Ectodermal cell (in vitro differentiated cells): Measurements from ENCODE around the gene LPAR6. TPM values are rescaled to one million over a fixed set of nuclear protein-coding genes. Genes with fewer than 3 reads are reported as not detected.
"Not testable (repeated sequence)": the region's sequence is repeated elsewhere in the genome, so short reads cannot be mapped to it uniquely, and the experiment has no call there.

Source experiments
- H3K27ac ChIP-seq: 2 replicates; pipeline ENCODE4 v1.7.0; 2013; ENCODE audit warnings: mild to moderate bottlenecking, low read depth, low read length; ENCODE audit not compliant: insufficient read depth, poor library complexity, severe bottlenecking
- H3K27me3 ChIP-seq: 2 replicates; pipeline ENCODE4 v1.7.0; 2013; ENCODE audit warnings: mild to moderate bottlenecking, low read length; ENCODE audit not compliant: insufficient read depth, control insufficient read depth, poor library complexity, severe bottlenecking
- H3K36me3 ChIP-seq: one replicate; pipeline ENCODE4 v1.7.0; 2013; ENCODE audit warnings: low read length; ENCODE audit not compliant: control insufficient read depth, insufficient read depth
- H3K4me1 ChIP-seq: one replicate; pipeline ENCODE4 v1.7.0; 2013; ENCODE audit warnings: low read length; ENCODE audit not compliant: control insufficient read depth, insufficient read depth
- H3K4me3 ChIP-seq: 2 replicates; pipeline ENCODE4 v1.7.0; 2013; ENCODE audit warnings: low read depth, low read length, control low read depth; ENCODE audit not compliant: insufficient read depth
- H3K9me3 ChIP-seq: 2 replicates; pipeline ENCODE4 v1.7.0; 2013; ENCODE audit warnings: mild to moderate bottlenecking, low read length, moderate library complexity; ENCODE audit not compliant: control insufficient read depth
- WGBS, 2 experiments: methylation state at CpG; one replicate each; pipeline ENCODE4 v1.1.7; 2013; ENCODE audit warnings: missing lambda C conversion rate in 2 of 2; 5-methylcytosine and 5-hydroxymethylcytosine counted together
- polyA plus RNA-seq, 4 experiments: library from polyadenylated mRNA; stranded (reverse); fragments of 50-300 nt; gene quantifications; one replicate each; pipeline ENCODE4 v1.2.3, GENCODE V29; 2013

The LPAR6 gene, protein sequence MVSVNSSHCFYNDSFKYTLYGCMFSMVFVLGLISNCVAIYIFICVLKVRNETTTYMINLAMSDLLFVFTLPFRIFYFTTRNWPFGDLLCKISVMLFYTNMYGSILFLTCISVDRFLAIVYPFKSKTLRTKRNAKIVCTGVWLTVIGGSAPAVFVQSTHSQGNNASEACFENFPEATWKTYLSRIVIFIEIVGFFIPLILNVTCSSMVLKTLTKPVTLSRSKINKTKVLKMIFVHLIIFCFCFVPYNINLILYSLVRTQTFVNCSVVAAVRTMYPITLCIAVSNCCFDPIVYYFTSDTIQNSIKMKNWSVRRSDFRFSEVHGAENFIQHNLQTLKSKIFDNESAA
- 3.3 TPM for polyA plus RNA-seq (2013, experiment 1 of 4)
- 2.0 TPM for polyA plus RNA-seq (2013, experiment 2 of 4)
- polyA plus RNA-seq (2013, experiment 3 of 4) = 4.1 TPM
- 4.9 TPM for polyA plus RNA-seq (2013, experiment 4 of 4)

DNA sequence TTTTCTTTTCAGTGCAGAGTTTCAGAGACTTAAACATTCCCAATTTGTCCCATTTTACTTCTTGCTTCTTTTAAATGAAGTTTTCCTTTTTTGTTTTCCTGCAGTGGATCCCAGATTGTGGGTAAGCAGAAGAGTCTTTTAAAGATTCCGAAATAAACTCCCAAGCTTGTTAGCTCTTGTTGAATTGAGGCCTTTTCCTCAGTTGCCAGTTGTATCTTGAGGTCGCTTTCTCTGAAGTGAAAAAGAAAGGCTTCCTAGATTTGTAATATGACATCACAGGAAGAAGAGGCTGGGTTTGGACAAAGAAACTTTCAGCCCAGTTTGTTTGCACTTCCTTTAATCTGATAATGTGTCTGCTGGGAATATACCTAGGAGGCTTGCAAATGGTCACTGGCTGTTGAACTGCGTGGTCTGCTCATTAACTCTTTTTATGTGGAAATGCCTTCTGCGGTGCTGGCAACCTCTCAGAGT, at the start of gene LPAR6:
Gene LPAR6 (minus strand): TSS at position 233 of the 471 bp plus-strand sequence. CDS start 690 bp downstream, outside the sequence.
- 26 to 35% methylated on average over 4 of the region's 4 CpGs for WGBS, 2 experiments
- no peaks in the 10 kb centered on the region for H3K36me3 ChIP-seq
- H3K27ac ChIP-seq = peak within 1 kb of the TSS; percentile 42
- H3K9me3 ChIP-seq = no peaks in the 10 kb centered on the region
- H3K4me3 ChIP-seq = peak within 1 kb of the TSS; percentile 34
- peaks cover 5% of the 10 kb centered on the region for H3K4me1 ChIP-seq
- no peaks in the 10 kb centered on the region for H3K27me3 ChIP-seq

DNA sequence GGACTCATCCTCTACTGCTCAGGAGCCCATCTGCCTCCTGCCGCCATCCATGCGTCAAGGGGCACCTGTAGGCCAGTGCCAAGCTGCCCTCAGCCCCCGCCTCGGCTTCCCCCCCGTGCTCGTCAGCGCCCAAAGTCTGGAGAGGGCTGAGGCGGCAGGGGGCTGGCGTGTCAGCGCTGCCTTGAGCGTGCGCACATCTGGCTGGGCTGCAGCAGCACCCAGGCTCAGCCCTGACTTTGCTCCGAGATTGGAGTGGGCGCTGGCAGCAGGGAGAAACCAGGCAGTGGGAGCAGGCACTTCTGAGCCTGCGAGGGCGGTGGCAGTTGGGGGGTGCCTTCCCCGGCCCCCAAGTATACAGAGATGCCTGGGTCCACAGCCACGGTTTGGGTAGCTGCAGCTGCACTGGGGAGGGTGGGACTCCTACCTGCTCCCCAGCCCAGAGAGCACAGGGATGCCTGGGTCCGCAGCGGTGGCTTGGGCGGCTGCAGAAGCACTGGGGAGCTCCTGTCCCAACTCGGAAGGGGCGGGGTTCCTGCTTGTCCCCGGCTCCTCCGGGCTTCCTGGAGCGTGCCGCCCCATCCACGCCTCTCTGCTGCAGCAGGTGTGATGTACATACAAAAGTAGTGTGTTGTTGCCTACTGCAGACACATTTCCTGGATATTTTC, 44.8 kb upstream of the LPAR6 start:
- 95 to 97% methylated on average over 28 of the region's 28 CpGs for WGBS, 2 experiments
- H3K4me3 ChIP-seq = no peak overlapping the region
- no peaks in the 10 kb centered on the region for H3K27me3 ChIP-seq
- H3K36me3 ChIP-seq = peaks cover 6% of the 10 kb centered on the region
- H3K27ac ChIP-seq = no peak overlapping the region
- H3K9me3 ChIP-seq = no peaks in the 10 kb centered on the region
- H3K4me1 ChIP-seq = no peaks in the 10 kb centered on the region

DNA sequence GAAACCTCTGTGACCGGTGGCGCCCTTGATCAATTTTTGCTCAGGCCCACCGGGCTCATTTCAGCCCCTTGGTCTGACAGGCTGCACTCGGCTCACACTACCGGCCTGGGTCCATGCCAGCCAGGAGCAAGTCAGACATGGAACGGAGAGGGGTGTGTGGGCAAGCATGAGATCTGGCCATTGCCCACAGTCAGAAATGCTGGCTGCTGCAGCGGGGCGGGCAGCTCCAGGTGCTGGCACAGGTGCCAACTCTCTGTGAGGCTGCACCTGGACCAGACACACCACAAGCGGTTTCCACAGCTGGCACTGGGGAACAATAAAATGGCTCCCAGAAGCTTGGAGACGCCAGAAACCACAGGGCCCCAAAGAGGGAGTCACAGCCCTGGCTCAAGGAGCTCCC, 43.6 kb upstream of the LPAR6 start:
- Histone ChIP-seq H3K36me3 (peaks cover 6% of the 10 kb centered on the region), H3K9me3 (no peaks in the 10 kb centered on the region), H3K4me3 (no peak overlapping the region), H3K27me3 (no peaks in the 10 kb centered on the region), H3K27ac (no peak overlapping the region), H3K4me1 (no peaks in the 10 kb centered on the region)
- 95% methylated on average over 10 of the region's 10 CpGs for WGBS, 2 experiments

DNA sequence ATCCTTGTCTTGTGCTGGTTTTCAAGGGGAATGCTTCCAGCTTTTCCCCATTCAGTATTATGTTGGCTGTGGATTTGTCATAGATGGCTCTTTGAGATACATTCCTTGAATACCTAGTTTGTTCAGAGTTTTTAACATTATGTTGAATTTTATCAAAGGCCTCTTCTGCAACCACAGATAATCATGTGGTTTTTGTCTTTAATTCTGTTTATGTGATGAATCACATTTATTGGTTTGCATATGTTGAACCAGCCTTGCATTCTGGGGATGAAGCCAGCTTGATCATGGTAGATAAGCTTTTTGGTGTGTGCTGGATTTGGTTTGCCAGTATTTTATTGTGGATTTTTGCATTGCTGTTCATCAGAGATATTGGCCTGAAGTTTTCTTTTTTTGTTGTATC, 38.3 kb upstream of the LPAR6 start:
- not testable (repeated sequence) for H3K9me3 ChIP-seq, H3K4me3 ChIP-seq, H3K36me3 ChIP-seq, H3K4me1 ChIP-seq, H3K27ac ChIP-seq, H3K27me3 ChIP-seq

DNA sequence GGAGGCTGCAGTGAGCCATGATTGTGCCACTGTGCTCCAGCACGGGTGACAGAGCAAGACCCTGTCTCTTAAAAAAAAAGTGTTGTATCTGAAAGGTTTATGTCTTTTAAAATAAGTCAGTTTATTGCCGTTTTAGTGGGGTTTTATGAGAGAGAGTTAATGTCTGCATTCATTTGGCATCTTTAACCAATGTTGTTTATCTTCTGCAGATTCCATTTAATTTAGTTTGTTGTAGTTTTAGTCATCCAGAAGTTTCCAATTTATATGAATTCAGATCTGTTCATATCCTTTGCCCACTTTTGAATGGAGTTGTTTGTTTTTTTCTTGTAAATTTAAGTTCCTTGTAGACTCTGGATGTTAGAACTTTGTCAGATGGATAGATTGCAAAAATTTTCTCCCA, 36.7 kb upstream of the LPAR6 start:
- Histone ChIP-seq H3K4me3 (no peak overlapping the region), H3K27ac (no peak overlapping the region), H3K9me3 (no peaks in the 10 kb centered on the region), H3K36me3 (no peaks in the 10 kb centered on the region), H3K4me1 (no peaks in the 10 kb centered on the region), H3K27me3 (no peaks in the 10 kb centered on the region)
- WGBS, 2 experiments = 90% methylated on average over 2 of the region's 2 CpGs

DNA sequence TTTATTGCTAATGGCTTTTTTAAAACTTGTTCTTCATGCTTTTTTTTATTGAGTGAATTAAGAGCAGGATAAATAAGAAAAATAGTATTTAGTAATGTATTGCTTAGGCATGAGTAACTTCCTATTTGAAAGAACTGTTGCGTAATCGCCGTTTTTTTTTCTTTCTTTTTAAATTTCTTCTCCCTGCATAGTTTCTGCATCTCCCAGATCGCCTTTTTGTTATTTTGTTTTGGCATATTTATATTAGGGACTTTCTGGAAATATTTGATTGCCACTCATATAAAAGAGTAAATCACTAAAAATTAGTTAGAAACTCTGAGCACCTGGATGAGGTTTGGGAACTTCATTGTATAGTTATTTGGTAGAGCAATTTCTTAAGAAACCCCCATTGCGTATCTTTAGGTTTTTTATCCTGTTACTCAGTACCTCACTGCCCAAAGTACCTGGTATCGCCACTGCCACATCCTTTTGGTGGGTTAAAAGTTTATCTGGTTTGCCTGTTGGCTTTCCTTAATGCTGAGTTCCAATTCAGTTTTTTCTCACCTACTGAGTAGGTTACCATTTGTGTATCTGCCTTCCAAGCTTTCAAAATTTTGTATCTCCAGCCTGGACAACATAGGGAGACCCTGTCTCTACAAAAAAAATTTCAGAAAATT, 36.2 kb upstream of the LPAR6 start:
- 76 to 100% methylated on average over 1 to 5 of the region's 6 CpGs for WGBS, 2 experiments

DNA sequence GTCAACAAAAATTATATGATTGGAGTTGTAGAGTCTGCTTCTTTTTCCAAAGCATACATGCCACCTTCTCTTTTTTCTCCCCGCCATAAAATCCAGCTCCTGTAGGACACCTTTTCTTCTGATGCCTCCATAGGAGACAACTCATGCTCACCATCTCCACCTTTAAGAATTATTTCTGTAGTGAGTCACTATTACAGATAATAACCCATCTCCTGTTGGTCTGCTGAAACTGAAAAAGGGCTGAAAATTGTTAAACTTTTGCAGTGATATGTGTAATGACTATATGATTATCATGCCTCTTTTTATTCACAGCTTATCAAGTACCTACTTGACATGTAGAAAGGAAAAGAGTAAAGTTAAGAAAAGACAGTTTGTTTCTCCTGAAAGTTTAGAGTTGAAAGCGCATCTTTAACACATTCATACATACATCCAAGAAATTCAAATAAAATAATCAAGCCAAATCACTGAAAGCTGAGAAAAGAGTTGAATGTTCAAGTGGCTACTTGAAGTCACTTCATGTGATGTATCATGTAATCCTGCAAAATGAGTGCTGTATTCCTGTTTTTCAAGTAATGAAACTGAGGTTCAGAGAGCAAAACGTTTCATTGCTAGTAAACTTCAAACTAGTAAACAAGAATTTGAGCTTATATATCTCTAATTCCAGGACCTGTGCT, 35.5 kb upstream of the LPAR6 start:
- no peak overlapping the region for H3K4me3 ChIP-seq
- no peaks in the 10 kb centered on the region for H3K9me3 ChIP-seq
- H3K36me3 ChIP-seq = no peaks in the 10 kb centered on the region
- H3K4me1 ChIP-seq = no peaks in the 10 kb centered on the region
- H3K27ac ChIP-seq = no peak overlapping the region
- 84 to 94% methylated on average over 2 to 3 of the region's 3 CpGs for WGBS, 2 experiments
- no peaks in the 10 kb centered on the region for H3K27me3 ChIP-seq

More for the DNA sequence above, 36.2 kb upstream of the LPAR6 start:
- Histone ChIP-seq H3K4me1 (no peaks in the 10 kb centered on the region), H3K27ac (no peak overlapping the region), H3K9me3 (no peaks in the 10 kb centered on the region), H3K36me3 (no peaks in the 10 kb centered on the region), H3K4me3 (no peak overlapping the region), H3K27me3 (no peaks in the 10 kb centered on the region)

DNA sequence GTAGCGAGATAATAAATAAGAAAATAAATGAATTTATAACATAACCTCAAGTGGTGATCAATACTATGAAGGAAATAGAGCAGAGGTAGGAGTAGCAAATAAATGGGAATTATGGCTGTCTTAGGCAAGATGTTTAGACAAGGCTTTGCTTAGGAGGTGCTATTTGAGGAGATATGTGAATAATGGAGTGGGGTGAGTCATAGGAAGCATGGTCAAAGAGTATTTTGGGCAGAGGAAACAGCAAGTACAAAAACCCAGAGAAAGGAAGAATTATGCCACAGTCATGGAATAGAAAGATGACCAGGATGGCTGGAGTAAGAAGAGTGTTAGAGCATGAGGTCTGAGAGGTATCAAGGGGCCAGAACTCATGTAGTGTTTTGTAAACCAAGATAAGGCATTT, 33.6 kb upstream of the LPAR6 start:
- H3K36me3 ChIP-seq = no peaks in the 10 kb centered on the region
- WGBS, 2 experiments = 100% methylated on average over 1 of the region's 1 CpG; no CpG with 5 or more reads in 1 of the 2 experiments
- no peaks in the 10 kb centered on the region for H3K27me3 ChIP-seq
- H3K4me3 ChIP-seq = no peak overlapping the region
- H3K9me3 ChIP-seq = no peaks in the 10 kb centered on the region
- no peaks in the 10 kb centered on the region for H3K4me1 ChIP-seq
- no peak overlapping the region for H3K27ac ChIP-seq

DNA sequence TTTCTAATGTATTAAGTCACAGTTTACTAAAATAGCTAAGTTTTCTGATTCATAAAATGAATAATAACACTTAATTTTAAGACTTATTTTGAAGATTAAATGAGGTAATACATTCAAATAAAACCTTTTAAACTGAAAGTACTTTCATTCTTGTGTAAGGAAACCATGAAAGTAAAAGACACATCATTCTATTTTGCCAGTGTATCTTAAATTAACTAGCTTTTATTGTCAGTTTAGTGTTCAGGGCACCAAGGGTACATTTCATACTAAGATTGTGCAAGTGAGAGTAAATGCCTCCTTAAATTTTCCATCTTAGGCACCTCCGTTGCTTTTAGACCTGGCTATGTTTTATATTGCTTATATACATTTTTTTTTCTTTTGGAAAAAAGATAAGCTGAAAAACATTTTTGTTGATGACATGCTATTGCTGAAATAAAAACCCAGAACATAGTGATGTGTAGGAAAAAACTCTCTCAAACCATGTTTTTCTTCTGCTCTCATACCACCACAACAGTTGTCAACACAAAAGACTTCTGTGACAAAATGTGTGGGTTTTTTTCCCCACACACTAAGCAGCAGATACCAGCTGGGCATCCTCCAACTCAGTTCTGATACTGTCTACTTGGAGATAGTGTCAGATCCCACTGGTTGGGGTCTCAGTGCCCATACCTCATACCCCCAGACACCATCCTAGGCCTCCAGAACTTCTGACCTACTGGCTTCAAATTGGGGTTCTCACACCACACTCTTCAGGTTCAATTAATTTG, 30.7 kb upstream of the LPAR6 start:
- no peaks in the 10 kb centered on the region for H3K9me3 ChIP-seq
- WGBS, 2 experiments = no CpG with 5 or more reads among the region's 1 CpG
- H3K27me3 ChIP-seq = no peaks in the 10 kb centered on the region
- no peak overlapping the region for H3K27ac ChIP-seq
- no peaks in the 10 kb centered on the region for H3K4me1 ChIP-seq
- H3K36me3 ChIP-seq = no peaks in the 10 kb centered on the region
- H3K4me3 ChIP-seq = no peak overlapping the region
